Fibroblast of peridontal ligament (primary cell): ENCODE measurements around the gene LRRC31.

Experiments used
- DNase-seq: peaks from one replicate; pipeline ENCODE4 v3.0.0-alpha.2; 2010; ENCODE audit errors: extremely low read depth

The LRRC31 gene

DNA sequence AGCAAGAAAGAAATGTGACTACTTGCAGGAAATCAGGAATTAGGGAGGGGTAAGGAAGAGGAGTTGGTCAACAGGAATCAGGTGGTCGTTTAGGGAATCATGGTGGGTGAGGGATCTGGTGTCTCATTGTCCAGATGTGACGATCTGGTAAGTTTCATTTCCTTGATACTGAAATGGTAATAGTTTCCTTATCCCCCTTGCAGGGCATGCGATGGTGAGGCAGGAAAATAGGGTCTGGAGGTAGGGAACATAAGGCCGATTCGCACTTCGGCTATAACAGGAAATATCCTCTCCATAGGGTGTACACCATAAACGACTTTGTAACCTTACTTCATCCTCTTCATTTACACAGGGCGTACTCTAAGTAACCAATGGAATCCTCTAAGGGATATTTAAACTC lies 56.5 kb downstream of the LRRC31 start:
- DNase-seq, result no peak

GRCh38 chr3:169812332-169813235 lies 57.2 kb downstream of the LRRC31 start, which contains the start of the genes LRRC34 and LRRIQ4:
Gene LRRC34, minus strand, starts transcription at chr3:169812904. Its CDS starts 356 bp downstream, at chr3:169812548.
Gene LRRIQ4, plus strand, starts transcription at chr3:169812870. Its CDS starts 9,052 bp downstream, at chr3:169821922.
- peak; percentile 81 for DNase-seq

- peak; percentile 85 for DNase-seq
These were observed 58.0 kb downstream of the LRRC31 start for GRCh38 chr3:169811631-169812331.

- DNase-seq, result no peak
These were observed 60.4 kb downstream of the LRRC31 start for GRCh38 chr3:169809230-169809795.

GRCh38 chr3:169804681-169805080 lies 65.1 kb downstream of the LRRC31 start:
- no peak for DNase-seq

DNA sequence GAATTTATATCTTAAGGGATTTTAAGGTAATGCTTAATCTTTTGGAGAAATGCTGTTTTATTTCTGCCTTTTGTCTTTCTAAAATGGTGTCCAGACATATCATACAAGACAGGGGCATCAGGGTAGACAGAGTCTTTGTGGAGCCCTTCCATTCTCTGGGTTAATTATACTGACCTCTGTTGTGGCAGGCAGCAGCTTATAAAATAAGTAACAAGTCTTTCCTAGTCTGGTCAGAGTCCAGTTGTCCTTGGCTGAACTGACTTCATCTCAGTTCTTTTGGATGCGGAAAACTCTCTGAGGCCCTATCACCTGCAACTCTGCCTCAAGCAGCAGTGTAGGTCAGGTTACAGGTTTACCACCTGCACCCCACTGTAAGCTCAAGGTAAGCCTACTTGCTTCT lies 77.4 kb downstream of the LRRC31 start:
- no peak for DNase-seq

DNA sequence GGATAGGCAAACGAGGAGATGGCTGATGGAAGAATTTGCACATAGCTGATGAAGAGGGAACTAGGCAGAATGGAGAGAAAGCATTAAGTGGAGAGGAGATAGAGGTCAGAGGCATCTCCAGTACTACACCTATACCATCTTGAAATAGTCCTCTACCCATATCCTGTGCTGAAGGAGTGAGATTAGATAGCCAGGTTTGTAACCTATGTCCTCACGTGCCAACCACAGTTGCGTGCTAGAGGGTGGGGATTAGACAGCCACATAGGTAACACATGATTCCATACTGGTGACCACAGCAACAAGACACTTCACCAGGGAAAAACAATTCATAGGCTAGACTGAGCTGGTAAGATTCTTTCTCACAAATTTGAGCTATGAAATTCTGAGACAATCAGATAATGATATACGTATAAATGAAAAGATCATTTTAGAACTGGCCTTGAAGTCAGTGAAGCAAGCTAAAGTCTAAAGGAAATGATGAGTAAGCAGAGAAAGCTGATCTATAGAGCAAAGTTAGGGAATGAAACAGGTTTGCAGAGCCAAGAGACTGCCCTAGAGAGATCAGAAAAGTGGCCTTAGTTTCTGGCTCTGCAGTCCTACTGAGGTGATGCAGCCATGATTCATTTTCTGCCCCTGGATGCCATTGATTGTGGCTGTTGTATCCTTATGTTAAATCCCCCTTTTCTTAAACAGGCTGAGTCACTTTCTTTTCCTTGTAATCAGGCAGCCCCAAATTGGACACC lies 78.9 kb downstream of the LRRC31 start:
- peak; percentile 16 for DNase-seq

DNA sequence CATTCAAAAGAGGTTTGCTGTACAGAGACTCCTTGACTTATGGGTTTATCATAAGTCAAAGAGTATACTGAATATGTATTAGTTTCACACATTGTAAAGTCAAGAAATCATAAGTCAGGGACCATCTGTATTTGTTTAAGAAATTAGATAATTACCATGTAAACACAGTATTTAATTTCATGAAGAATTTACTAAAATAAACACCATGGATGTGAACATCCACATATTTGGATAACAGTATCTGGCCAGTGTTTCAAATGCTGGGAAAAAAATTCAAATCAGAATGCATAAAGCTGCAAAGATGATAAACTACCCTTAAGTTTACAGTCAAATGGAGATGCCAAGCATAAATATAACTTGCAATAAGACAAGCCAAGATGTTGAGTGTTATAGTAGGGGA lies 79.5 kb downstream of the LRRC31 start:
- peak; percentile 36 for DNase-seq
